NCI-H2196 treated with DMSO at 0.1 percent for 48 hours (cell line): ENCODE measurements around the gene DAZAP1.

Experiments used
- DNase-seq: peaks from one replicate; lab custom pipeline; 2025; ENCODE audit not compliant: unreplicated experiment; lab: John Stamatoyannopoulos, UW

DAZAP1 gene

DNA sequence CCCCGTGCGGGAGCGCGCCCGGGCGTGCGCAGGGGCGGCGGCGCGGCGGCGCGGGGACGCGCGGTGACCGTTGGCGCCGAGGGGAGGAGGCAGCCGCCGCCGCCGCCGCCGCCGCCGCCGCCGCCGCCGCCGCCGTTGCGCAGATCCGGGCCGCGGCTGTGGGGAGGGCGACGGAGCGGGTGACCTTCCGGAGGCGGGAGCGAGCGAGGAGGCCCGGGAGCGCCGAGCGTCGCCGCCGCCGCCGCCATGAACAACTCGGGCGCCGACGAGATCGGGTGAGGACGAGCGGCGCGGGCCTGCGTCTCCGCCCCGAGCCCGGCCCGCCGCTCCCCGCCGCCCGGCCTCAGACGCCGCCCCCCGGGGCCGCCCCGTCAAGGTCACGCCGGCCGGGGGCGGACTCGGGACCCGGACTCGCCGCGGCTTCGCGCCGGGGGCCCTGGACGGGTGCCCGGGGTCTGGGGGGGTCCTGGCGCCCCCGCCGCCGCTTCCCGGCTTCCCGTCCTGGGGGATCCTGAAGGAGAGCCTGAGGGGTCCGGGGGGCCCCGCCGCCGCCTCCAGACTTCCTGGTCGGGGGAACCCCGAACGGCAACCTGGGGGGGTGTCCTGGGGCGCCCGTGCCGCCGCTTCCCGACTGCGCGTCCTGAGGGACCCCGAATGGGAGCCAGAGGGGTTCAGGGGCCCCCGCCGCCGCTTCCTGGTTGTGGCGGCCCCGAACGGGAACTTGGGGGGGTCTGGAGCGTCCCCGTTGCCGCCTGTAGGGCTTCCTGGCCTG is at the start of gene DAZAP1:
TSS of gene DAZAP1 (plus strand) at position 59 of the 772 bp plus-strand sequence. CDS start at position 247, 188 bp downstream.
- DNase-seq: no peak

DNA sequence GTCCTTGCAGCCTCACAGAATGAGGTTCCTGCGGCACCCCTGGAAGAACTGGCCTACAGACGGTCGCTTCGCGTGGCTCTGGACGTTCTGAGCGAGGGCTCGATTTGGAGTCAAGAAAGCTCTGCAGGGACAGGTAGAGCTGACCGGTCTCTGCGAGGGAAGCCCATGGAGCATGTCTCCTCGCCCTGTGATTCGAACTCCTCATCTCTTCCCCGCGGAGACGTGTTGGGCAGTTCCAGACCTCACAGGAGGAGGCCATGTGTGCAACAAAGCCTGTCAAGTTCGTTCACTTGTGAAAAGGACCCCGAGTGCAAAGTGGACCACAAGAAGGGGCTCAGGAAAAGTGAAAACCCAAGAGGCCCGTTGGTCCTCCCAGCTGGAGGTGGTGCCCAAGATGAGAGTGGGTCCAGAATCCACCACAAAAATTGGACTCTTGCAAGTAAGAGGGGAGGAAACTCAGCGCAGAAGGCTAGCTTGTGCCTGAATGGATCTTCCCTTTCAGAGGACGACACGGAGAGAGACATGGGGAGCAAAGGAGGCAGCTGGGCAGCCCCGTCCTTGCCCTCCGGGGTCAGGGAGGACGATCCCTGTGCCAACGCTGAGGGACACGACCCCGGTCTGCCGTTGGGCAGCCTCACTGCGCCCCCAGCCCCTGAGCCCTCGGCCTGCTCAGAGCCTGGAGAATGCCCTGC is 47.1 kb upstream of the DAZAP1 start:
- DNase-seq: no peak

DNA sequence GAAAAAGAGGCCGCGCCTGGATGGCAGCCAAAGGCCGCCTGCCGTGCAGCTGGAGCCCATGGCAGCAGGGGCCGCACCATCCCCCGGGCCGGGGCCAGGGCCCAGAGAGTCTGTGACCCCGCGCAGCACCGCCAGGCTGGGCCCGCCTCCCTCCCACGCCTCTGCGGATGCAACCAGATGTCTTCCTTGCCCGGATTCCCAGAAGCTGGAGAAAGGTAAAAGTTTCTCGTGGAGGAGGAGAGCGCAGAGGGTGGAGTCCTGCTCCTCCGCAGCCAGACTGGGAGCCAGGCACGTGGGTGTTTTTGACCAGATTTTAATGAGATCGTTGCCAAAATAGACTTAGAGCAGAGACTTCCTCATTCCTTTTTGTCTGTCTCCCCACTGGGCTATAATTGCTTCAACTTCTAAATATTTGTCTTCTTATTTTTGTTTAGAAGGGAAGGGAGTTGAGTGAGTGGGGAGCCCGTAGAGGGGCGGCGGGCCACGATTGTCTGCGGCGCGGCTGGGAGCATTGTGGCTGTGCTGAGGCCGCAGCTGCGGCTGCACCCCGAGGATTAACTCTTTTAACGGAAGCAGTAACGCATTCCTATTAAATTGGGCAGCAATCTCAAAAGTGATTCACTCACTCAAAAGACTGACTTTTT is 46.4 kb upstream of the DAZAP1 start:
- DNase-seq: no peak

DNA sequence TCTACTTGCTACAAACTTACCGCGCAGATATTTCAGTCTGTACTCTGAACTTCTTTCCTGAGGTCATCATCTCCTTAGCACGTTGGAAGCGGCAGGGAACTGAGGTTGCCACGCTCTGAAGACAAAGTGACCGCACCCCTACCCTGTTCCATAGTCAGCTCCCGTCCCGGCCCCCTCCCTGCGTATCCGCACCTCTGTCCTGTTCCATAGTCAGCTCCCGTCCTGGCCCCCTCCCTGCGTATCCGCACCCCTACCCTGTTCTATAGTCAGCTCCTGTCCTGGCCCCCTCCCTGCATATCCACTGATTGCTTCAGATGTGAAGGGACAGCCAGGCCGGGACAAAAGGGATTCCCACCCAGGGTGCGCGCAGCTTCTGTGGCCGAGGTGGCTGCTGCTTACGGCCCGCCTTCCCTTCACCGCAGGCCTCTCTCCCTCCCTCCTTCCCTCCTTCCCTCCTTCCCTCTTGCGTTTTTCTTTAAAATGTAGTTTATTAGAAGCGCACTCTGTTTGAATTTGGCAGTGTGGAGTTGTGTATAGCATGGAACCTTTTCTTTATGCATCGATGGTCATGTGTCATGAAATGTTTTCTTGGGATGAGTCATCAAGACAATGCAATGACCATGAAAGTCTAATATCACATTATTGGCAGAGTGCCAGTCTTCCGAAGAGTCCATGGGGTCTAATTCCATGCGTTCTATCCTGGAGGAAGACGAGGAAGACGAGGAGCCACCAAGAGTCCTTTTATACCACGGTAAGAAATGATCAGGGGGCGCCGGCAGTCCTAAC is 45.6 kb upstream of the DAZAP1 start:
- no peak for DNase-seq

DNA sequence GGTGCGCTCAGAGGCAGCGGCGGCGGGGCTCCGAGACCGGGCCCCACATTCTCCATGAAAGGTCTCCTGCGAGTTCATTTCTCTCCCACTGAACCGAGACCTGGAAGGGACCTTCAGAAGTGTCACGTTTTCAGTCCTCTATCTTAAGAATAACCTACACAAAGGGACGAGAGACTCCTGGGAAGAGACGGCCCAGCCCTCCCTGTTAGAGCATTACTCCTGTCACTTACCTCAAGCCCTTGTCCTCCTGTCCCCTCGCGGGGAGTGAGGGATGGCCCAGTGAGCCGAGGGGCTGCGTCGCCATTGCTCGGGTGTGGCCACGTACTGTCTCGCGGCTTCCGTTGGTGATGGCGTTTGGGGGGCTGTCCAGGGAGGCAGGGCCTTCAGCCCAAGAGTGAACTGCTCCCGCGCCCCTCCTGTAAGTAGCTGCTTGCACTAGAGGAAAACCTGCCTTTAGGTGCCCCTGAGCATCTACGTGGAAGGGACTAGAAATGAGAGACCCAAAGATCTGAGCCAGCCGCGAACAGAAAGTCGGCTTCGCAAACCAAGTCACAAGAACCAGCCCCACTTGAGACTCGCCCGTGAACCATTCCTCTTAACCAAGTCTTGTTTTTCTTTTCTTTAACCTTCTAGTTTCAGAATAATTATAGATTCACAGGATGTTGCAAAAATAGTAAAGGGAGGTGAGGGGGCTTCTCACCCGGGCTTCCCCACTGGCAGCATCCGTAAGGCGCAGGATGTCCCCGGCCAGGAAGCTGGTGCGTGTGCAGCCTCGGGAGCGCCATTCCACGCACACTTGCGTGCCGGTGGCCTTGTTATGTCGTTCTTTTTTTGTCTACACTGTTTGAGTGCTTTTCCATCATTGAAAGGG is 44.8 kb upstream of the DAZAP1 start:
- DNase-seq: no peak

DNA sequence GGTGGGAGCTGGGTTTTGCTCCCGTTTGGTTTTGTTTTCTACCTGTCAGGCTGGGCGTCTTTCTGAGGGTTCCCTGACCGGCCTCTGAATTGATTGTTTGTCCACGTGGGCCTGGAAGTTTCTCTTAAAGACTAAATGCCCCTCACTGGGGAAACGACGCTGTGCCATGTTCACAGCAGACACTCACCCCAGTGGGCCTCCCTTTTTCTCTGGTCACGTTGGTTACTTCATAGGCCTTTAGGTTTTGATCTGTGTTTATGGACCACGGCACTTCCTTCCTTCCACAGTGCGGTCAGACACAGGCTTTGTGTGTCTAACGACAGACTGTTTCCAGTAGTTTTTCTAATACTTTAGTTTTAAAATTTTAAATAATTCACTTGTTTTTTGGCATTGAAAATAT is 43.8 kb upstream of the DAZAP1 start:
- no peak for DNase-seq

DNA sequence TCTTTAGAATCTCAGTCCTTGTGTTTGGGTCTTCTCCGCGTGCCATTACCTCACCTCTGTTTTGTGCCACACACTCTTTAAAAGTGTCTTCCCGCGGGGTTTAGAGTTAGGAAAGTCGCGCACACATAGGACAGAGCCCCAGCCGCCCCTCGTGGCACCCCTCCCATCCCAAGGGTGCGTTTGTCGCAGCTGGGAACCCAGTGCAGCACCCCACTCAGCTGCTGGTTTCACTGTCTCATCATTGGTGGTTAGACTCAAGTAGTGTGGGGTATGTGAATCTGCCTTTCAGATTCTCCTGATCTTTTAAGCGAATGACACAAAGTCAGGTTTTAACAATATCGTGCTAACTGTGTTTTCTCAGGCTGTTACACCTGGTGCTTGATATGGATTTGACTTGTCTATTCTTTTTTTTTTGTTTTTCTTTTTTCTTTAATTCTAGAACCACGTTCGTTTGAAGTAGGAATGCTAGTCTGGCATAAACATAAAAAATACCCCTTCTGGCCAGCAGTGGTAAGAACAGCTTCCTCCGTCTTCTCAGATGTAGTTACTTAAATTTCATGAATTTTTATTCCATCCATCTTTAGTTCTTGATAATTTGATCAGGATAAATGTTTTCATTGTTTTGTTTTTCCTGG is 43.2 kb upstream of the DAZAP1 start:
- no peak for DNase-seq

DNA sequence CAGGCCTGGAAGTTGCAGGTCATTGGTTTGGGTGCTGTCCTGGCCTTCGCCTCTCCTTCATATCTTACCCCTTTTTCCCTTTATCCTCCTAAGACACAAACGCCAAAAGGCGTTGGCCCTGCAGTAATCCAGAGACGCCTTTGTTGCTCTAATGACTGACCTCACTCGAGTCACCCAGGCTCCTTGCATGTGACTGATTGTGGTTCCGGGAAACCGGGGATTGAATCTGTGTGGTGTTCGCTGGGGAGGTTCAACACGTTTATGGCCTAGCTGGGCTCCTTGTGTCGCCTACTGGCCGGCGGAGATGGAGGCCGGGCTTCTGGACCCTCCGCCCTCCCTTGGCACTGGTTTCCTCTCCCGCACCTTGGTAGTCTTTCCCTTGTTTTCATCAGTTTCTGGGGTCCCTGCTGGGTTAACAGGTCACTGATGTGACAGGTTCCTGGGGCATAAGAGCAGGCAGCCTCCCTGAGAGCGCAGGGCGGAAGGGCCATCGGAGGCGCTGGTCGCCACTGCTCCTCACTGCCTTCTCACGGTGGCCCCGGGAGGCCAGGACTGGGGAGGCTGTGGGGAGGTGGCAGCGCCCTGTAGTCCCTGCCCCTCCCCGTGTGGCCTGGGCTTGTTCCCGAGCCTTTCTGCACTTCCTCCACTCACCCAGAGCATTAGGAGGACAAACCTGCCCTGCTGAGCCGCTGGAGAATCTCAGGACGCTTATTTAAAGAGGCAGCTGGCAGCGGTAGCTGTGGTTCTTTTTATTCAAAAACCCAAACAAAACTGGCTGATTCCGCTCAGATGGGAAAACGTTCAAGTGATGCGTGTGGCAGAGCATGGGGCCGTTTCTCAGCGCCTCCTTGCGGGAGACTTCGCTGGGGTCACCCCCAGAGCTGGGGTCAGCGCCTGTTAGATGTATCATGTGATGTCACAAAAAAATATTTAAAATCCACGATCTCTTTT is 41.8 kb upstream of the DAZAP1 start:
- no peak for DNase-seq

DNA sequence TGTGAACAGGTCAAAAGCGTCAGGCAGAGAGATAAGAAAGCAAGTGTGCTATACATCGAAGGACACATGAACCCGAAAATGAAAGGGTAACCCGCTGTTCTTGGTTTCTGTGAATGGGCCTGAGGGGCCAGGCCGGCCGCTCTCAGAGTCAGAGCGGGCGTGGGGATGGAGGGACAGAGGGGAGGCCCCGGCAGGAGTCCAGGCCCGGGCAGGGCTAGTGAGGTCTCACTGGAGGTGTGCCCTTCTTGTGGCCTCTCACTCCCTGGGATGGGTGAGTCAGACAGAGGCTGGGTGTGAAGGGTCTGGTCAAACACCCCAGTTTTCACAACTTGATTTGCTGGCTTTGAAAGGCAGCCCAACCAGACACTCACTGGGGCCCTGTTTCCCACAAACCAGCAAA is 41.1 kb upstream of the DAZAP1 start:
- no peak for DNase-seq

DNA sequence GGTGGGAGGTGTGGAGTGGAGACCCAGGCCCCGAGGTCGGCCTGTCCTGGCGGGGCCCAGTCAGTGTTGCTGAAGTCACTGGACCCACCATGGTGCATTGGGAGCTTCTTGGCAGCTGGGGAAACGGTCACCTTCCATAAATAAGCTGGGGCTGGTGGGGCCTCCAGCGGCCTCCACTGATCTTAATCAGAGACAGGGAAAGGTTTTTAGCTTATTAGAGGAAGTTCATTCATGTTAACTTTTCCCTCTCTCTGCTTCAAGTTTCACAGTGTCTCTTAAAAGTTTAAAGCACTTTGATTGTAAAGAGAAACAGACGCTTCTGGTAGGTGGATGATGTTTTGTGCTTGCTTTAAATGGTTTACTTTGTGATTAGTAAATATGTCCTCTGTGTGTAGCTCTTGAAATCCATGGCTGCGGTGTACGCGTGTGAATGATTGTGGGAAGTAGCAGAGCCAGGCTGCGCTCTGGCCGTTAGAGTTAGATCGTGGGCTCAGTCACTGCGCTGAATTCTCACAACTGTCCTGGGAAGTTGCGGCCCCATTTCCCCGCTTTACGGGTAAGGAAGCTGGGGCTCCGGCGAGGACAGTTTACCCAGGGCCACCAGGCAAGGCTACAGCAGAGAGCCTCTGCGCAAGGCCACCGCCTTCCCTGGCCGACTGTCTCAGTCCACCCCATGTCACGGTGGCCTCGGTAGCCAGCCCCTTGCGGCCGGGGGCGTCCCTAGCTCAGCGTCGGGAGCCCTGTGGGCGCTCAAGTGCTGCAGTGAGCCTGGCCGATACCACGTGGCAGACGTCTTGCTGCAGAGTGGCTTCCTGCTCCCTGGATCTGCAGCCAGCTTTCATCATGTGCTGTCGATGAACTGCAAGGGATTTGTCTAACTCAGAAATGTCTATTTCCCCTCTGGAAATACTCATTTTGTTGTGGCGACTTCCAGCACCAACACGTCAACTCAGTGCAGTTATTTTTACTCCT is 40.2 kb upstream of the DAZAP1 start:
- DNase-seq: no peak

DNA sequence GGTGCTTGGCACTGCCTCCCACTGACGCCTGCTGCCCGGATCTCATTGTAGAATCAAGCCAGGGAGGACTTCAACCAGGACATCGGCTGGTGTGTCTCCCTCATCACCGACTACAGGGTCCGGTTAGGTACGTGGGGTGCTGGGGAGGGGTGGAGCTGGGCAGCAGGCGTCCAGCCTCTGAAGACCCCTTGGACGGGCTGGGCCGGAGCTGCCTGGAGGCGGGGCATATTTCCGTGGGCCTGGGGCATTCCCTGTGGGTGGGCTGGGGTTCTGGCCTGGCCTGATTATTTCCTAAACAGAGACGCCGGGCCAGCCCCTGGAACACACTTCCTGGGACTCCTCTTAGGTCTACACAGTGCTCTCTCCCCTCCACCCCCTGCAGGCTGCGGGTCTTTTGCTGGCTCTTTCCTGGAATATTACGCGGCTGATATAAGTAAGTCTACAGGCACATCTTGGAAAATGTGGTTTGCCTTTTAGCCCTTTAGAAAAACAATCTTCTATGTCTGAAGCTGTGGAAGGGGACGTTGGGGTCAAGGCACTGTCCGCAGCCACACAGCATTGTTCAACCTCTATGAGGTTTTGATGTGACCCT is 38.1 kb upstream of the DAZAP1 start:
- no peak for DNase-seq

DNA sequence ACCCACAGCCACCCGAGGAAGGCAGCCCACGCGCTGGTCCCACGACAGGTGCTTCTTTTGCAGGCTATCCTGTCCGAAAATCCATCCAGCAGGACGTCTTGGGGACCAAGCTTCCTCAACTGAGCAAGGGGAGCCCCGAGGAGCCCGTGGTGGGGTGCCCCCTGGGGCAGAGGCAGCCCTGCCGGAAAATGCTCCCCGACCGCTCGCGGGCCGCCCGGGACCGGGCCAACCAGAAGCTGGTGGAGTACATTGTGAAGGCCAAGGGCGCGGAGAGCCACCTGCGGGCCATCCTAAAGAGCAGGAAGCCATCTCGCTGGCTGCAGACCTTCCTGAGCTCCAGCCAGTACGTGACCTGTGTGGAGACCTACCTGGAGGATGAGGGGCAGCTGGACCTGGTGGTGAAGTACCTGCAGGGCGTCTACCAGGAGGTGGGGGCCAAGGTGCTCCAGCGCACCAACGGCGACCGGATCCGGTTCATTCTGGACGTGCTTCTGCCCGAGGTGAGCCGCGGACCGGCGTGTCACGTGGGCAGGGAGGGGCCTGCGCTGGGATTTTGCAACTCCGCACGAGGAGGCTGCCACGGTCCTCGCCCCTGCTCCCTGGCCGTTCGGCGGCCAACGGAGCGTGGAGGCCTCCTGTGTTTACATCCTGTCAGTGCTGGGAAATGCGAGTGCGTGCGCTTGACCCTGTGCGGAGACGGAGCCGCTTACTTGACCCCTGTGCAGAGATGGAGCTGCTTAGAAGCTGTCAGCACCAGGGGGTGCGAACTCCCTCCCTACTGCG is 36.6 kb upstream of the DAZAP1 start:
- no peak for DNase-seq

DNA sequence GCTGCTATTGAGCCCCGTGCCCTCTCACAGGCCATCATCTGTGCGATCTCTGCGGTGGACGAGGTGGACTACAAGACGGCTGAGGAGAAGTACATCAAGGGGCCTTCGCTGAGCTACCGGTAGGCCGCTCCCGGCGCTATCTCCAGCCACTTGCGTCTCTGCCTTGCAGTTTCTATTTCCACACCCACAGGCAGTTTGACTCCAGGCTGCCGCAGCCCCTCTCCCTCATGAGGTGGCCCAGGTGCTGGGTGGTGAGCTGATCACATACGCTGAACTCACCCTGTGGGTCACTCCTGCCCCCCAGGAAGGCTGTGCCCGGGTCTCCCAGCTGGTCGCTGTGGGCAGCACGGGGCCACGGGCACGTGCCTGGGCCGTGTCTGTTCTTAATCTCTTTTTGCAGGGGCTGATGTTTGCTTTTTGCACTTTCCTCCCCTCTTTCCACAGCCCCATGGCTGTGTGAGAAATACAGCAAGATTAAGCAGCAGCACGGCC is 34.3 kb upstream of the DAZAP1 start:
- no peak for DNase-seq

DNA sequence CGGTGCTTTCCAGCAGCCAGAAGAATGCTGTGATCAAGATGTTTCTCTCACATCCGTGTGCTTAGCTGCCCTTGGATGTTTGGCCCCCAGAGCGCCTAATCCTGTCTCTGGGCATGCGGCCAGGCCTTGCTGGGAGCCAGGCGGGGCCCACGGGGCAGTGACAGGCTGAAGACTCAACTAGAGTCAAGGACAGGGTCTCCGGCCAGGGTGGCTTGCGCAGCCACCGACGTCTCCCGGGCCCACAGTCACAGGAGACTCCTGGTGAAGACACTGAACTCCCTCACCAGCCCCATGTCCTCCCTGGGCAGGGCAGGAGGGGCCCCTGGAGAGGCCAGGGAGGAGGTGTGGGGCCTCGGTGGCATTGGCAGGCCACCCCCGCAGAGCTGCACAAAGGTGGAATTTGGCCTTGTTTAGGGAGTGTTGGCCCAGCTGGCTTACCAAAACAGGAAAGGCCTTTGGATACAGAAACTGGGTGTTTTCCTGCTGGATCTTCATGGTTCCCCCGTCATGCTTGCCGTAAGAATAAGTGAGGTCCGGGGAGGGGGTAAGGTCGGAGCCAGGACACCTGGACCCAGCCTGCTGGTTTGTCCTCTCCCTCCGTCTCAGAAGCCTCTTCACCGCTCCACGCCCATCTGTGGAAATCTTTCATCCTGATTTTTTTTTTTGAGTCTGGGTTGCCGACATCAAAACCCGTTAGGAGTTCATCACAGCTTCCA is 33.7 kb upstream of the DAZAP1 start:
- no peak for DNase-seq

DNA sequence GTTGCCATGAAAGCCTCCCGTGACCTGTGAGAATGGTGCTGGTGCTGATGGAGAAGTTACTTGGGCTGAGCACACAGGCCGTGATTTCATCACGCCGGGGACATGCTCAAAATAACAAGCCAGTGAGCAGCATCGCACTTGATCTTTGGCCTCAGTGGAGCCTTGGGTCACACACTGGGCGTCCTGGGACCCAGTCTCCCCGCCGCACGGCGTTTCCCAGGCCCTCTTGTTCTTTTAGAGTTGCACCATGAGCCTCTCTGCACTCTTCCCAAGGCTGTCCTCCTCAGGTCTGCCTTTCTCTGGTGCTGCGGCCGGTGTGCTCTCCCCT is 33.2 kb upstream of the DAZAP1 start:
- no peak for DNase-seq

DNA sequence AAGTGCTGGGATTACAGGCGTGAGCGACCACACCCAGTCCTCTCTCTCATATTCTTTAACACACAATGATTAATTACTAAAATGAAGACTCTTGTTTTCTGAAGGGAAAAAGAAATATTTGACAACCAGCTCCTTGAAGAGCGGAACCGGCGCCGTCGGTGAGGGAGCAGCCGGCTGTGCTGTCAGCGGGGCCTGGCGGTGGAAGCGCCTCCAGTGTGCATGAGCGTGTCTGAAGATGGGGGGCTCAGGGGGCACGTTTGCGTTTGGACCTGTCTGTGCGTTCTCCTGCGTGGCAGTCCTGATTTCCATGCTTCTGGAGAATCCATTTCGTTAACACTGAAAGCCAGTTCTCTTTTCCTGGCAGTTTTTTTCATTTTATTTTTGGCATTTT is 31.0 kb upstream of the DAZAP1 start:
- DNase-seq: no peak
